ENCODE data around the gene FSIP1.

Gene FSIP1

GRCh38 chr15:39794954-39795353 lies 12.3 kb upstream of the FSIP1 start:
- H3K4me3 ChIP-seq (ENCODE audit: low read depth in 1 of 5, low read length in 5 of 5) = no peak overlapping the region
- H3K9me3 ChIP-seq (ENCODE audit: control insufficient read depth in 5 of 5, low read length in 5 of 5) = no peaks in the 10 kb centered on the region
- no peaks in the 10 kb centered on the region for H3K36me3 ChIP-seq (ENCODE audit: control insufficient read depth in 5 of 5, insufficient read depth in 5 of 5, low read length in 5 of 5)
- H3K9ac ChIP-seq (ENCODE audit: low read length in 5 of 5) = no peak overlapping the region
- peaks cover 0 to 13% (median 10%) of the 10 kb centered on the region in 5 donors for H3K4me1 ChIP-seq (ENCODE audit: control insufficient read depth in 5 of 5, insufficient read depth in 5 of 5, low read length in 5 of 5)
- peaks cover 0 to 2% (median 0%) of the 10 kb centered on the region in 5 donors for H3K27me3 ChIP-seq (ENCODE audit: control insufficient read depth in 5 of 5, insufficient read depth in 4 of 5, low read length in 5 of 5)
- H3K27ac ChIP-seq (ENCODE audit: low read depth, low read length) = no peak overlapping the region

- Histone ChIP-seq H3K9me3 (ENCODE audit: control insufficient read depth in 5 of 5, low read length in 5 of 5) (no peaks in the 10 kb centered on the region), H3K4me3 (ENCODE audit: low read depth in 1 of 5, low read length in 5 of 5) (no peak overlapping the region), H3K9ac (ENCODE audit: low read length in 5 of 5) (no peak overlapping the region), H3K27ac (ENCODE audit: low read depth, low read length) (no peak overlapping the region), H3K36me3 (ENCODE audit: control insufficient read depth in 5 of 5, insufficient read depth in 5 of 5, low read length in 5 of 5) (no peaks in the 10 kb centered on the region), H3K27me3 (ENCODE audit: control insufficient read depth in 5 of 5, insufficient read depth in 4 of 5, low read length in 5 of 5) (peaks cover 0 to 2% (median 0%) of the 10 kb centered on the region in 5 donors), H3K4me1 (ENCODE audit: control insufficient read depth in 5 of 5, insufficient read depth in 5 of 5, low read length in 5 of 5) (peaks cover 0 to 13% (median 10%) of the 10 kb centered on the region in 5 donors)
These were observed 11.3 kb upstream of the FSIP1 start for GRCh38 chr15:39793923-39794322.

GRCh38 chr15:39792844-39793335 lies 10.2 kb upstream of the FSIP1 start:
- Histone ChIP-seq H3K4me3 (ENCODE audit: low read depth in 1 of 5, low read length in 5 of 5) (no peak overlapping the region), H3K4me1 (ENCODE audit: control insufficient read depth in 5 of 5, insufficient read depth in 5 of 5, low read length in 5 of 5) (peaks cover 0 to 13% (median 11%) of the 10 kb centered on the region in 5 donors), H3K36me3 (ENCODE audit: control insufficient read depth in 5 of 5, insufficient read depth in 5 of 5, low read length in 5 of 5) (no peaks in the 10 kb centered on the region), H3K9ac (ENCODE audit: low read length in 5 of 5) (no peak overlapping the region), H3K27me3 (ENCODE audit: control insufficient read depth in 5 of 5, insufficient read depth in 4 of 5, low read length in 5 of 5) (peaks cover 0 to 2% (median 0%) of the 10 kb centered on the region in 5 donors), H3K9me3 (ENCODE audit: control insufficient read depth in 5 of 5, low read length in 5 of 5) (no peaks in the 10 kb centered on the region), H3K27ac (ENCODE audit: low read depth, low read length) (no peak overlapping the region)

GRCh38 chr15:39792025-39792843 lies 9.6 kb upstream of the FSIP1 start:
- Histone ChIP-seq H3K4me3 (ENCODE audit: low read depth in 1 of 5, low read length in 5 of 5) (no peak overlapping the region), H3K36me3 (ENCODE audit: control insufficient read depth in 5 of 5, insufficient read depth in 5 of 5, low read length in 5 of 5) (no peaks in the 10 kb centered on the region), H3K4me1 (ENCODE audit: control insufficient read depth in 5 of 5, insufficient read depth in 5 of 5, low read length in 5 of 5) (peaks cover 0 to 16% (median 11%) of the 10 kb centered on the region in 5 donors), H3K9me3 (ENCODE audit: control insufficient read depth in 5 of 5, low read length in 5 of 5) (no peaks in the 10 kb centered on the region), H3K27me3 (ENCODE audit: control insufficient read depth in 5 of 5, insufficient read depth in 4 of 5, low read length in 5 of 5) (peaks cover 0 to 2% (median 0%) of the 10 kb centered on the region in 5 donors), H3K9ac (ENCODE audit: low read length in 5 of 5) (no peak overlapping the region), H3K27ac (ENCODE audit: low read depth, low read length) (no peak overlapping the region)

GRCh38 chr15:39789736-39790135 lies 7.1 kb upstream of the FSIP1 start:
- Histone ChIP-seq H3K4me1 (ENCODE audit: control insufficient read depth in 5 of 5, insufficient read depth in 5 of 5, low read length in 5 of 5) (peaks cover 0 to 16% (median 11%) of the 10 kb centered on the region in 5 donors), H3K27ac (ENCODE audit: low read depth, low read length) (no peak overlapping the region), H3K9ac (ENCODE audit: low read length in 5 of 5) (no peak overlapping the region), H3K9me3 (ENCODE audit: control insufficient read depth in 5 of 5, low read length in 5 of 5) (no peaks in the 10 kb centered on the region), H3K27me3 (ENCODE audit: control insufficient read depth in 5 of 5, insufficient read depth in 4 of 5, low read length in 5 of 5) (no peaks in the 10 kb centered on the region), H3K4me3 (ENCODE audit: low read depth in 1 of 5, low read length in 5 of 5) (no peak overlapping the region), H3K36me3 (ENCODE audit: control insufficient read depth in 5 of 5, insufficient read depth in 5 of 5, low read length in 5 of 5) (no peaks in the 10 kb centered on the region)

- H3K36me3 ChIP-seq (ENCODE audit: control insufficient read depth in 5 of 5, insufficient read depth in 5 of 5, low read length in 5 of 5) = no peaks in the 10 kb centered on the region
- no peak overlapping the region for H3K4me3 ChIP-seq (ENCODE audit: low read depth in 1 of 5, low read length in 5 of 5)
- no peak overlapping the region for H3K9ac ChIP-seq (ENCODE audit: low read length in 5 of 5)
- no peaks in the 10 kb centered on the region for H3K9me3 ChIP-seq (ENCODE audit: control insufficient read depth in 5 of 5, low read length in 5 of 5)
- H3K4me1 ChIP-seq (ENCODE audit: control insufficient read depth in 5 of 5, insufficient read depth in 5 of 5, low read length in 5 of 5) = peaks cover 0 to 17% (median 11%) of the 10 kb centered on the region in 5 donors
- H3K27me3 ChIP-seq (ENCODE audit: control insufficient read depth in 5 of 5, insufficient read depth in 4 of 5, low read length in 5 of 5) = no peaks in the 10 kb centered on the region
- no peak overlapping the region for H3K27ac ChIP-seq (ENCODE audit: low read depth, low read length)
These were observed 6.3 kb upstream of the FSIP1 start for GRCh38 chr15:39788800-39789565.

GRCh38 chr15:39788108-39788507 lies 5.5 kb upstream of the FSIP1 start:
- Histone ChIP-seq H3K27ac (ENCODE audit: low read depth, low read length) (no peak overlapping the region), H3K9me3 (ENCODE audit: control insufficient read depth in 5 of 5, low read length in 5 of 5) (no peaks in the 10 kb centered on the region), H3K4me1 (ENCODE audit: control insufficient read depth in 5 of 5, insufficient read depth in 5 of 5, low read length in 5 of 5) (peaks cover 0 to 26% (median 19%) of the 10 kb centered on the region in 5 donors), H3K4me3 (ENCODE audit: low read depth in 1 of 5, low read length in 5 of 5) (no peak overlapping the region), H3K9ac (ENCODE audit: low read length in 5 of 5) (no peak overlapping the region), H3K27me3 (ENCODE audit: control insufficient read depth in 5 of 5, insufficient read depth in 4 of 5, low read length in 5 of 5) (no peaks in the 10 kb centered on the region), H3K36me3 (ENCODE audit: control insufficient read depth in 5 of 5, insufficient read depth in 5 of 5, low read length in 5 of 5) (no peaks in the 10 kb centered on the region)

- Histone ChIP-seq H3K27ac (ENCODE audit: low read depth, low read length) (no peak overlapping the region), H3K9ac (ENCODE audit: low read length in 5 of 5) (no peak overlapping the region), H3K36me3 (ENCODE audit: control insufficient read depth in 5 of 5, insufficient read depth in 5 of 5, low read length in 5 of 5) (no peaks in the 10 kb centered on the region), H3K4me1 (ENCODE audit: control insufficient read depth in 5 of 5, insufficient read depth in 5 of 5, low read length in 5 of 5) (peaks cover 0 to 25% (median 18%) of the 10 kb centered on the region in 5 donors), H3K27me3 (ENCODE audit: control insufficient read depth in 5 of 5, insufficient read depth in 4 of 5, low read length in 5 of 5) (no peaks in the 10 kb centered on the region), H3K4me3 (ENCODE audit: low read depth in 1 of 5, low read length in 5 of 5) (no peak overlapping the region), H3K9me3 (ENCODE audit: control insufficient read depth in 5 of 5, low read length in 5 of 5) (no peaks in the 10 kb centered on the region)
These were observed 4.8 kb upstream of the FSIP1 start for GRCh38 chr15:39787479-39787878.

- no peak overlapping the region for H3K27ac ChIP-seq (ENCODE audit: low read depth, low read length)
- no peaks in the 10 kb centered on the region for H3K9me3 ChIP-seq (ENCODE audit: control insufficient read depth in 5 of 5, low read length in 5 of 5)
- H3K27me3 ChIP-seq (ENCODE audit: control insufficient read depth in 5 of 5, insufficient read depth in 4 of 5, low read length in 5 of 5) = no peaks in the 10 kb centered on the region
- no peak overlapping the region for H3K9ac ChIP-seq (ENCODE audit: low read length in 5 of 5)
- H3K4me1 ChIP-seq (ENCODE audit: control insufficient read depth in 5 of 5, insufficient read depth in 5 of 5, low read length in 5 of 5) = peaks cover 0 to 23% (median 11%) of the 10 kb centered on the region in 5 donors
- H3K4me3 ChIP-seq (ENCODE audit: low read depth in 1 of 5, low read length in 5 of 5) = no peak overlapping the region
- no peaks in the 10 kb centered on the region for H3K36me3 ChIP-seq (ENCODE audit: control insufficient read depth in 5 of 5, insufficient read depth in 5 of 5, low read length in 5 of 5)
These were observed 3.9 kb upstream of the FSIP1 start for GRCh38 chr15:39786447-39787056.

Measured in subcutaneous abdominal adipose tissue (tissue), 5 donors.